Upper lobe of right lung (tissue), 1 donor: ENCODE measurements around the gene SLC39A6. TPM values are rescaled to one million over a fixed set of nuclear protein-coding genes. Genes with fewer than 3 reads are reported as not detected.

ENCODE experiments used
- ATAC-seq: fragments of 200-7000 bp; cut with Tn5 transposase; one replicate; pipeline ENCODE4 v1.9.1; 2020; ENCODE audit warnings: mild to moderate bottlenecking, moderate library complexity
- DNase-seq: peaks from one replicate; pipeline ENCODE4 v3.0.0-alpha.2; 2020
- H3K27ac ChIP-seq: fragments of 200-600 bp; one replicate; pipeline ENCODE4 v1.8.0; 2022
- H3K27me3 ChIP-seq: fragments of 200-600 bp; one replicate; pipeline ENCODE4 v1.8.0; 2022; ENCODE audit warnings: mild to moderate bottlenecking
- H3K36me3 ChIP-seq: fragments of 200-600 bp; one replicate; pipeline ENCODE4 v1.8.0; 2022
- H3K4me1 ChIP-seq: fragments of 200-600 bp; one replicate; pipeline ENCODE4 v1.8.0; 2022
- H3K4me3 ChIP-seq: fragments of 200-600 bp; one replicate; pipeline ENCODE4 v1.8.0; 2022; ENCODE audit warnings: mild to moderate bottlenecking
- H3K9me3 ChIP-seq: fragments of 200-600 bp; one replicate; pipeline ENCODE4 v1.8.0; 2022
- intact Hi-C: fragments of 100-400 bp; cut with DNase I; formaldehyde crosslinking; loops from one replicate; pipeline ENCODE4 v1.11.0; 2022
- total RNA-seq: library from RNA; stranded (reverse); fragmentation: NEBNext Ultra II Directional; extraction: Animal tissue kit (Norgen Biotek cat#: 25700); gene quantifications from one replicate; pipeline ENCODE4 v1.2.1, GENCODE V29; 2021
- TF ChIP-seq, protein P1 (sequence below): fragments of 200-600 bp; IDR thresholded peaks from one replicate; pipeline ENCODE4 v1.8.0; 2022; ENCODE audit warnings: antibody characterized with exemption
- donor health status: DM: no; HTN: yes; CAD: no; lungs with severe emphysema.

Gene SLC39A6
- total RNA-seq, 1 donor from 2014 or later, result 24.3 TPM

DNA sequence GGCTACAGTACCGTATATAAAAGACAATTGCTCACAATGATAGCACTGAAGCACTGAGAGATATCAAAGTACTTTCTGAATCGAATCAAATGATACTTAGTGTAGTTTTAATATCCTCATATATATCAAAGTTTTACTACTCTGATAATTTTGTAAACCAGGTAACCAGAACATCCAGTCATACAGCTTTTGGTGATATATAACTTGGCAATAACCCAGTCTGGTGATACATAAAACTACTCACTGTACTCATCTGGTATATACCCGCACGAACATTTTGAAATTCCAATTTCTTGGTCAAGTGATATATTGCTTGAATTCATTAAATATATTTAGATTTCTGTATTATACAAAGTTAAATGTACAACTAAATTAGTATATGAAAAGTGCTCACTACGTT lies 20.5 kb downstream of the SLC39A6 start:
- no peaks in the 10 kb centered on the region for H3K27me3 ChIP-seq
- no peak for ATAC-seq
- intact Hi-C loops, result no loop called here
- DNase-seq, result no peak
- TF ChIP-seq, protein P1, sequence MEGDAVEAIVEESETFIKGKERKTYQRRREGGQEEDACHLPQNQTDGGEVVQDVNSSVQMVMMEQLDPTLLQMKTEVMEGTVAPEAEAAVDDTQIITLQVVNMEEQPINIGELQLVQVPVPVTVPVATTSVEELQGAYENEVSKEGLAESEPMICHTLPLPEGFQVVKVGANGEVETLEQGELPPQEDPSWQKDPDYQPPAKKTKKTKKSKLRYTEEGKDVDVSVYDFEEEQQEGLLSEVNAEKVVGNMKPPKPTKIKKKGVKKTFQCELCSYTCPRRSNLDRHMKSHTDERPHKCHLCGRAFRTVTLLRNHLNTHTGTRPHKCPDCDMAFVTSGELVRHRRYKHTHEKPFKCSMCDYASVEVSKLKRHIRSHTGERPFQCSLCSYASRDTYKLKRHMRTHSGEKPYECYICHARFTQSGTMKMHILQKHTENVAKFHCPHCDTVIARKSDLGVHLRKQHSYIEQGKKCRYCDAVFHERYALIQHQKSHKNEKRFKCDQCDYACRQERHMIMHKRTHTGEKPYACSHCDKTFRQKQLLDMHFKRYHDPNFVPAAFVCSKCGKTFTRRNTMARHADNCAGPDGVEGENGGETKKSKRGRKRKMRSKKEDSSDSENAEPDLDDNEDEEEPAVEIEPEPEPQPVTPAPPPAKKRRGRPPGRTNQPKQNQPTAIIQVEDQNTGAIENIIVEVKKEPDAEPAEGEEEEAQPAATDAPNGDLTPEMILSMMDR, result no peak
- H3K36me3 ChIP-seq, result peaks cover 31% of the 10 kb centered on the region
- H3K27ac ChIP-seq, result no peak overlapping the region
- H3K4me3 ChIP-seq, result no peak overlapping the region
- H3K9me3 ChIP-seq, result no peaks in the 10 kb centered on the region
- no peaks in the 10 kb centered on the region for H3K4me1 ChIP-seq

- Histone ChIP-seq H3K4me3 (no peak overlapping the region), H3K36me3 (peaks cover 27% of the 10 kb centered on the region), H3K9me3 (no peaks in the 10 kb centered on the region), H3K4me1 (no peaks in the 10 kb centered on the region), H3K27me3 (no peaks in the 10 kb centered on the region), H3K27ac (no peak overlapping the region)
- ATAC-seq (no peak), DNase-seq (no peak)
- intact Hi-C loops, result no loop called here
- TF ChIP-seq, protein P1, result no peak
Measured at GRCh38 chr18:36108196-36108595, 20.9 kb downstream of the SLC39A6 start.

GRCh38 chr18:36107477-36107876 lies 21.7 kb downstream of the SLC39A6 start:
- Histone ChIP-seq H3K4me3 (no peak overlapping the region), H3K27me3 (no peaks in the 10 kb centered on the region), H3K27ac (no peak overlapping the region), H3K36me3 (peaks cover 20% of the 10 kb centered on the region), H3K9me3 (no peaks in the 10 kb centered on the region), H3K4me1 (no peaks in the 10 kb centered on the region)
- intact Hi-C loops, result no loop called here
- DNase-seq (no peak), ATAC-seq (no peak)
- TF ChIP-seq, protein P1, result no peak

GRCh38 chr18:36104749-36105148 lies 24.4 kb downstream of the SLC39A6 start:
- Histone ChIP-seq H3K36me3 (no peaks in the 10 kb centered on the region), H3K27me3 (no peaks in the 10 kb centered on the region), H3K4me1 (no peaks in the 10 kb centered on the region), H3K4me3 (no peak overlapping the region), H3K9me3 (no peaks in the 10 kb centered on the region), H3K27ac (no peak overlapping the region)
- DNase-seq, result no peak
- ATAC-seq, result no peak
- TF ChIP-seq, protein P1, result no peak
- intact Hi-C loops, result no loop called here

DNA sequence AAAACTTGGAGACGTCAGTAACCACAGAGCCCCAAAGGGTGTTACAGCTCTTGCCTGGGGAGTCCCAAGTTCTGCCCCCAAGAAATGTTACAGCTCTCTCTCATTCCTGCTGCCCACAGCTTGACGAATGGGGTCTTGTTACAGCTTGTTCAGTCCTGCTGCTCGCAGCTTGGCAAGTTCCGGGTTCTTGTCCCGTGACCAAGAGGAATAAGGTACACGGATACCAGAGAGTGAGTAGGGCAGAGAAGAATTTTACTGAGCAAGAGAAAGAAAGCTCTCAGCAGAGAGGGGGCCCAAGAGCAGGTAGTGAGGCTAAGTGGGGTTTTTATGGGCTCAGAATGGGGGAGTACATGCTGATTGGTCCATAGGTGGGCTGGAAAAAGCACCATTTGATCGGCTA lies 27.2 kb downstream of the SLC39A6 start:
- TF ChIP-seq, protein P1, result no peak
- no peak for ATAC-seq
- intact Hi-C loops, result no loop called here
- H3K27ac ChIP-seq, result no peak overlapping the region
- H3K4me3 ChIP-seq, result no peak overlapping the region
- H3K27me3 ChIP-seq, result no peaks in the 10 kb centered on the region
- H3K9me3 ChIP-seq, result no peaks in the 10 kb centered on the region
- no peak for DNase-seq
- no peaks in the 10 kb centered on the region for H3K36me3 ChIP-seq
- H3K4me1 ChIP-seq, result no peaks in the 10 kb centered on the region

DNA sequence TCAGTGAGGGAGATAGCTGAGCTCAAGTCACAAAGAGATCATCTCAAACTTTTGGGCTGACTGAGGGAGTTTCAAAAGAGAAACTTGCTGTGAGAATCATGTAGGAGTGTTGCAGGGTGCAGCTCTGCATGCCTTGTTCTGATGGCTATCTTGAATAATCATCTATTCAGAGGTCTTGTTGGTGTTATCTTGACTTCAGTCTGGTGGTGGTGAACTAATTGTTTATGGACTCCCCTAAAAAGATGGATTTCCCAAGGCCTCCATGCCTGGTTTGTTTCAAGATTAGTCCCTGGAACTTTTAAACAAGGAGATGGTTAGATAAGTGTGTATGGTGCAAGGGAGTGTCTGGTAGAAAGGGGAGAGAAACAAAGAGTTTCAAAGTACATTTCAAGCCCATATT lies 29.8 kb downstream of the SLC39A6 start:
- TF ChIP-seq, protein P1, result no peak
- DNase-seq (no peak), ATAC-seq (no peak)
- Histone ChIP-seq H3K36me3 (no peaks in the 10 kb centered on the region), H3K4me3 (no peak overlapping the region), H3K9me3 (no peaks in the 10 kb centered on the region), H3K27me3 (no peaks in the 10 kb centered on the region), H3K4me1 (no peaks in the 10 kb centered on the region), H3K27ac (no peak overlapping the region)
- intact Hi-C loops, result loop anchor here (10.0 kb wide), 1 partner anchor 185 kb away; no protein-coding TSS in a partner anchor
